GM19468 (cell line): ENCODE data around the gene ARVCF.
"Not testable (repeated sequence)": the region's sequence is repeated elsewhere in the genome, so short reads cannot be mapped to it uniquely, and the experiment has no call there.

Experiments used
- ATAC-seq: cut with Tn5 transposase; IDR thresholded peaks from one replicate; pipeline ENCODE4 v1.9.1; 2021; ENCODE audit warnings: mild to moderate bottlenecking, moderate library complexity, moderate number of reproducible peaks; ENCODE audit not compliant: unreplicated experiment; ENCODE audit errors: extremely low read depth

The ARVCF gene

GRCh38 chr22:19942157-19943081 is 74.2 kb downstream of the ARVCF start:
- no peak for ATAC-seq

GRCh38 chr22:19941365-19942082 is 75.1 kb downstream of the ARVCF start, which contains the start of the genes COMT and TXNRD2:
Gene COMT, plus strand, starts transcription at chr22:19941772. Its CDS starts 20,755 bp downstream, at chr22:19962527.
Gene TXNRD2, minus strand, starts transcription at chr22:19941818. Its CDS starts 15 bp downstream, at chr22:19941803.
- no peak for ATAC-seq

GRCh38 chr22:19940536-19941364 is 75.9 kb downstream of the ARVCF start:
- ATAC-seq, result no peak

GRCh38 chr22:19937616-19938473 is 78.8 kb downstream of the ARVCF start:
- no peak for ATAC-seq

- no peak for ATAC-seq
Measured at GRCh38 chr22:19936513-19936912, 80.1 kb downstream of the ARVCF start.

- ATAC-seq, result not testable (repeated sequence)
Measured at GRCh38 chr22:19935123-19935718, 81.4 kb downstream of the ARVCF start.

- ATAC-seq, result no peak
Measured at GRCh38 chr22:19933341-19934241, 83.0 kb downstream of the ARVCF start.

GRCh38 chr22:19932367-19933206 is 84.0 kb downstream of the ARVCF start:
- no peak for ATAC-seq

GRCh38 chr22:19931514-19931913 is 85.1 kb downstream of the ARVCF start:
- ATAC-seq, result no peak

GRCh38 chr22:19930551-19931486 is 85.8 kb downstream of the ARVCF start:
- ATAC-seq, result no peak

GRCh38 chr22:19929586-19930550 is 86.8 kb downstream of the ARVCF start:
- ATAC-seq, result no peak

- ATAC-seq, result no peak
Measured at GRCh38 chr22:19928207-19928606, 88.4 kb downstream of the ARVCF start.

GRCh38 chr22:19927696-19928095 is 88.9 kb downstream of the ARVCF start:
- ATAC-seq, result no peak

- ATAC-seq, result not testable (repeated sequence)
Measured at GRCh38 chr22:19926028-19926427, 90.6 kb downstream of the ARVCF start.
